ENCODE data around the gene SYT10.

SYT10 gene

DNA sequence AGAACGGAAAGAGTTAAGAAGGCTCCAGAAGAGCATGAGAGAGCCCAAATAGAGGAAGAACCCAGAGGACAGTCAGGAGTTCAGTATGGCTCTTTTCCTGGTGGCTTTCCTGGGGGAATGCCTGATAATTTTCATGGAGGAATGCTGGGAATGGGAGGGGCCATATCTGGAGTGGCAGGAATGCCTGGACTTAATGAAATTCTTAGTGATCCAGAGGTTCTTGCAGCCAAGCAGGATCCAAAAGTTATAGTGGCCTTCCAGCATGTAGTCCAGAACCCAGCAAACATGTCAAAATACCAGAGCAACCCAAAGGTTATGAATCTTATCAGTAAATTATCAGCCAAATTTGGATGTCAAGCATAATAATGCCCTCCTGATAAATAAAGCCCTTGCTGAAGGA, 15.5 kb upstream of the SYT10 start:
- no peak overlapping the region for H3K4me3 ChIP-seq (ENCODE audit: low read depth, low read length)
- TF ChIP-seq, protein P1, sequence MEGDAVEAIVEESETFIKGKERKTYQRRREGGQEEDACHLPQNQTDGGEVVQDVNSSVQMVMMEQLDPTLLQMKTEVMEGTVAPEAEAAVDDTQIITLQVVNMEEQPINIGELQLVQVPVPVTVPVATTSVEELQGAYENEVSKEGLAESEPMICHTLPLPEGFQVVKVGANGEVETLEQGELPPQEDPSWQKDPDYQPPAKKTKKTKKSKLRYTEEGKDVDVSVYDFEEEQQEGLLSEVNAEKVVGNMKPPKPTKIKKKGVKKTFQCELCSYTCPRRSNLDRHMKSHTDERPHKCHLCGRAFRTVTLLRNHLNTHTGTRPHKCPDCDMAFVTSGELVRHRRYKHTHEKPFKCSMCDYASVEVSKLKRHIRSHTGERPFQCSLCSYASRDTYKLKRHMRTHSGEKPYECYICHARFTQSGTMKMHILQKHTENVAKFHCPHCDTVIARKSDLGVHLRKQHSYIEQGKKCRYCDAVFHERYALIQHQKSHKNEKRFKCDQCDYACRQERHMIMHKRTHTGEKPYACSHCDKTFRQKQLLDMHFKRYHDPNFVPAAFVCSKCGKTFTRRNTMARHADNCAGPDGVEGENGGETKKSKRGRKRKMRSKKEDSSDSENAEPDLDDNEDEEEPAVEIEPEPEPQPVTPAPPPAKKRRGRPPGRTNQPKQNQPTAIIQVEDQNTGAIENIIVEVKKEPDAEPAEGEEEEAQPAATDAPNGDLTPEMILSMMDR (IDR thresholded peaks at IDR 0.05; ENCODE audit: borderline replicate concordance, insufficient read depth, low read depth, low read length) = no peak

DNA sequence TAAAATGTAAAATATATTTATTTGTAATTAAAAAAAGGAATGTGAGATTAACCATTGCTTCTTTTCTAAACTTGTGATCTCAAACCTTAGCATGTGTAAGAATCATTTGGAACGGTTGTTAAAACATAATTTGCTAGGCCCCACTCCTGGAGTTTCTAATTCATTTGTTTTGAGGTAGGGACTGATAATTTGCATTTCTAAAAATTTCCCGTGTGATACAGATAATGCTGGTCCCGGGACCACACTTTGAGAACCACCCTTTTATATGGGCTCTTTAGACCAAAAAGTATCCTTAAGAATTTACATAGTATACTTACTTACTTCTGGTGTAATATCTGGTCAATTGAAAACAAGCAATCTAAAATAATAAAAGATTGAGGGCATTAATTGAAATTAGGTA, 10.9 kb upstream of the SYT10 start:
- TF ChIP-seq, protein P1 (IDR thresholded peaks at IDR 0.05; ENCODE audit: borderline replicate concordance, insufficient read depth, low read depth, low read length) = no peak
- H3K4me3 ChIP-seq (ENCODE audit: low read depth, low read length) = no peak overlapping the region

DNA sequence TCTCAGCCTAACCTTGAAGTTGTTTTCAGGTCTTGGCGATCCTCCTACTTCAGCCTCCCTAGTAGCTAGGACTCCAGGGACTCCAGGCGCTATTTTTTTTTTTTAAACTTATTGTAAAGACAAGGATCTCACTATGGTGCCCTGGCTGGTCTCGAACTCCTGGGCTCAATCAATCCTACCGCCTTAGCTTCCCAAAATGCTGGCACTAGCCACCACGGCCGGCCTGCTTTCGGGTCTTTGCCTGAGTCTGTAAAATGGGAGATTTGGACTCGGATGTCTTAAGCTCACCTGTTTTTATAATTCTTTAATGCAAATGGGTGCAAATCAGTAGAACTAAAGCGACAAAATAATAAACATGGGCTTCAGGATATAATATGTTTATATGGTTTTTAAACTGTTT, 858 bp upstream of the SYT10 start:
- H3K4me3 ChIP-seq (ENCODE audit: low read depth, low read length) = no peak overlapping the region
- TF ChIP-seq, protein P1 (IDR thresholded peaks at IDR 0.05; ENCODE audit: borderline replicate concordance, insufficient read depth, low read depth, low read length) = no peak

DNA sequence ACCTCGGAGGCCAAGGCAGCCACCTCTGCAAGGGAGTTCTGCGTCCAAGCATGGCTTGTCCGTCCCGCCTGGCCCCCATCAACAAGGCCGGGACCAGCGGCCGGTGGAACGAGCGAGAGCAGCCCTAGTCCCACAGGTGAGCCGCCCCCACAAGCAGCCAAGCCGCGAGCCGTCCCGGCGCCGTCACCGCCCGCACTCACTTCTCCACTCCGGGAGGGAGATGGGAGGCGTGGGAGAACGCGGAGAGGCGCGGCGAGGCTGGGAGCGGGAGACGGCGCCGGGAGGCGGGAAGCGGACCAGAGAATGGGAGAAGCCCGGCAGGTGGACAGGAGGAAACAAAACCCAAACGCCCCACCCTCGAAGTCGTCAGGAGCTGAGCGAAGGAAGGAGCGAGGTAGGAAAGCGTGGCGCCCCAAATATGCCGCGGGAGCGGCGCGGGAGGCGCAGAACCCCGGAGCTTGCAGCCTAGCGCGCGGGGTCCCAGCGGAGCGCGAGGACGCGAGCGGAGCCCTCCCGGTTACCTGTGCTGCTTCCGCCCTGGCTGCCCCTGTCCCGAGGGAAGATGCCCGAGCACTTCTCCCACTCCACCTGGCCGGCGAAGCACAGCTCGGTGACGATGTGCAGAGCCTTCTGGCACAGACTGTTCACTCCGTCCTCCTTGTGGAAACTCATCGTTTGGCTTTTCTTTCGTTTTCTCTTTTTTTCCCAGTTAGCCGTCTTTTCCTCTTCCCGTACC, 600 bp downstream of the SYT10 start:
- TF ChIP-seq, protein P1 (IDR thresholded peaks at IDR 0.05; ENCODE audit: borderline replicate concordance, insufficient read depth, low read depth, low read length) = no peak
- peak overlapping the region; percentile 23 for H3K4me3 ChIP-seq (ENCODE audit: low read depth, low read length)

DNA sequence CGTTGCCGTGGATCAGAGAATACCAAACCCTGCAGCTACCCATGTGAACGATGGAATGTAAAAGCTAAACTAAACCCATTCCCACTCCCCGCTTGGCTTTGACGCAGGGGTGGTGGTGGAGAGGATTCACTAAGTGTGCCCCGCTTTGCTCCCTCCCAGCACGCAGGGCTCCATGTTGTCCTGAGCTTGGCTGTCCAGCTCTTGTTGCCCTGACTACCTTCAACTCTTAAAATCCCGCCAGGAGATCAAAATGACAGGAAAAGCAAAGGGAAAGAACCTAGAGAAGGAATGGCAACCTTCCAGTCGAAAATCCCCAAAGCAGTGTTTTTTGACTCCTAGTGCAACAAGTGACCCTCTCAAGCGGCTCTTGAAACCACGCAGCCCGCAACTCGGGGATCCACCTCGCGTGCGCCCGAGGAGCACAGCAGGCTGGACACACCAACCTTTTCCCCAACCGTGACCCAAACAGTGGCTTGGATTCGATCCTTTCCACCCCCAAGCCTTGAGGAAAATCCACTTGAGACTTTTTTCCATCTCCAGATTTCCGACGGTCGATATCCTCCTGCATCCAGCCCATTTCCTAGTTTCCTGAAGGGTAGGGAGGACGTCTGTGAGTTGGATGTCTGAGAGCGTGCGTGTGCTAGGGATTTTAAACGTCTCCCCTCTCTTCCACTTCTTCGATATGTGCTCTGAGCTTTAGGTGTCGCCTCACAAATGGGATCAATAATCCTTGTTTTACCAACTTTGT, 1.4 kb downstream of the SYT10 start:
- H3K4me3 ChIP-seq (ENCODE audit: low read depth, low read length) = no peak overlapping the region
- TF ChIP-seq, protein P1 (IDR thresholded peaks at IDR 0.05; ENCODE audit: borderline replicate concordance, insufficient read depth, low read depth, low read length) = no peak

DNA sequence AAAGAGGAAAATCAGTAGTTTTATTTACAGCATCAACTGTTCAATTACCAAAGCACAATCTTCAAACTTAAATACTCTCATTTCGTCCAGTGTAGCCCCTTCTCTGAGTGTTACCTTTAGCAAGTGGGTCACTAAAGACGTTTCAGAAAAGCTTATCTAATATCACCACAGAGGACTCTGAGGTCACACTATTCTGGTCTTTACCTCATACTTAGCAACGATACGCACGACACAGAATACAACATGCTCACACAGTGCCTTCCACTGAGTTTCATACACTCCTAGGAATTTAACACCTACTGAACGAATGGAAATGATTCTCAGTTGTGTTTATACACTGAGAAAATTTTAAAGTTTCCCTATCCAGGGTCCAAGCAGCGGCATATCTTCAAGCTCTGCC, 2.0 kb downstream of the SYT10 start:
- H3K4me3 ChIP-seq (ENCODE audit: low read depth, low read length) = no peak overlapping the region
- TF ChIP-seq, protein P1 (IDR thresholded peaks at IDR 0.05; ENCODE audit: borderline replicate concordance, insufficient read depth, low read depth, low read length) = no peak

DNA sequence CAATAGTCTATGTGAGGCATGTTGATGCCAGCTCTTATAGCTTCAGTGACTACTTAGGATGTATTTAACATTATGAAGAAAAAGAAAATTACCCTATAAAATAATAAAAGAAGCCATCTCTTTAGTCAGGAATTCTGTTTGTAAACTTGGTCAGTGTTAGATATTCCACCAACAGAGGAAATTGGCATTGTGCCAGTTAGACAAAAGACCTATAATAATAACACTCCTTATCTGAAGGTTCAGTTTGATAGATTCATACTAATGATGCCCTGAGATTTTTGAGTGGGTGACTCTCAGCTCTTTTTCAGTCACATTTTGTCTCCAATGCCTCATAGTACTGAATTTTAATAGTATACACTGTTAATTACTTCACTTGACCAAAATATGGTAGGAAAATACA, 6.6 kb downstream of the SYT10 start:
- TF ChIP-seq, protein P1 (IDR thresholded peaks at IDR 0.05; ENCODE audit: borderline replicate concordance, insufficient read depth, low read depth, low read length) = no peak
- H3K4me3 ChIP-seq (ENCODE audit: low read depth, low read length) = no peak overlapping the region
